GM18907 (cell line): ENCODE data around the gene BCAS2.

Experiments
- ATAC-seq: cut with Tn5 transposase; IDR thresholded peaks from one replicate; pipeline ENCODE4 v1.9.1; 2021; ENCODE audit warnings: mild to moderate bottlenecking, moderate library complexity; ENCODE audit not compliant: unreplicated experiment

BCAS2 gene

GRCh38 chr1:114559356-114559755, 22.1 kb downstream of the BCAS2 start:
- no peak for ATAC-seq

GRCh38 chr1:114558544-114558943, 22.9 kb downstream of the BCAS2 start:
- peak; percentile 63 for ATAC-seq

DNA sequence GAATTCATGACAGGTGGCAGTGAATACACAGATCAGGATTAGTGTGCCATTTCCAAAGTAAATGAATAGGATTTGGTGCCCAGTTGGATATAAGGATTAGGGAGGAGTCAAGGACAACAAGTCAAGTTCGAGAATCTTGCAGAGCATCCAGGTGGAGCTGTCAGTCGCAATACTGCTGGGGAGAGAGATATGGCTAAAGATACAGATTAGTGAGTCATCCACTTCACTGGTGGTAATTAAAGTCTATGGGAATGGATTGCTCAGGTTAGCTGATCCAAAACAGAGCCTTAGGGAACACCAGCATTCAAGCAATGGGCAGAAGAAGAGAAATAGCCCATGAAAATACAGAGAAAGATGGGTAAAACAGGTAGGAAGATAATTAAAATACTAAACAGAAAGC, 26.8 kb downstream of the BCAS2 start:
- no peak for ATAC-seq

DNA sequence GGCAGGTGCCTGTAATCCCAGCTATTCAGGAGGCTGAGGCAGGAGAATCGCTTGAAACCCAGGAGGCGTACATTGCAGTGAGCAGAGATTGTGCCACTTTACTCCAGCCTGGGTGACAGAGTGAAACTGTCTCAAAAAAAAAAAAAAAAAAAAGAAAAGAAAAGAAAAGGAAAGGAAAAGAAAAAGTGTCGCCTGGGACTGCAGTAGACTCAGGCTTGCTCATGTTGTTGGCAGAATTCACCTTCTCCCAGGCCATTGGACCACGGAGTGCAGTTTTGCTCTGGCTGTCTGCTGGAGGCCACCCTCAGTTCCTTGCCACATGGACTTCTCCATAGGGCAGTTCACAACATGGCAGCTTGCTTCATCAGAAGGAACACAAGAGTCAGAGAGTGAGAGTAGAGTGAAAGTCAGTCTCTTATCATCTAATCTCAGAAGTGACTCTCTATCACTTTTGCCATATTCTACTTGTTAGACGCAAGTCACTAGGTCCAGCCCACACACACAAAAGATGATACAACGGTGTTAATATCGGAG, 29.2 kb downstream of the BCAS2 start:
- ATAC-seq: no peak

DNA sequence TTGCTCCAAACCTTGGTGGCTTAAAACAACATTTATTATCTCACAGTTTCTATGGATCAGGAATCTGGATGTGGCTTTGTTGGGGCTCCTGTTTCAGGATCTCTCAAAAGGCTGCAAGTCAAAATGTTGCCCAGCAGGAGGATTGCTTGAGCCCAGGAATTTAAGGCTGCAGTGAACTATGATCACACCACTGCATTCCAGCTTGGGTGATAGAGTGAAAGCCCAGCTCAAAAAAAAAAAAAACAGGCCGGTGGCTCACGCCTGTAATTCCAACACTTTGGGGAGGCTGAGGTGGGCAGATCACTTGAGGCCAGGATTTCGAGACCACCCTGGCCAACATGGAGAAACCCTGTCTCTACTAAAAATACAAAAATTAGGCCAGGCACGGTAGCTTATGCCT, 30.0 kb downstream of the BCAS2 start:
- no peak for ATAC-seq

DNA sequence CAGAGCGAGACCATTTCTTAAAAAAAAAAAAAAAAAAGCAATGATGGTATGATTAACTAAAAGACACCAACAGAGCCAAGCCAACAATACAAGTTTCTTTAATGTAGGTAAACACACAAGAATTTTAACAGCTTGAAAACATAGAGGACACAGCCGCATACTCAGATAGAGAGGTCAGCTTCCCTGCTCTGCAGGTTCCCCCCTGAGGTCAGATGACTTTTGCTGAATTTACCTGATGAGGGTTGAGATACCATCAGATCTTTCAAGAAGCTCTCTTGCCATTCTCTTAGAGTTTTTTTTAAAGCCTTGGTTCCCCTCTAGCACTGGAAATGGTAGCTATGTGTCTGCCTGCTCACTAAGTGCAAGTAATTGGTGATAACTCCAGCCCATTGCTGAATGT, 31.1 kb downstream of the BCAS2 start:
- ATAC-seq: no peak

DNA sequence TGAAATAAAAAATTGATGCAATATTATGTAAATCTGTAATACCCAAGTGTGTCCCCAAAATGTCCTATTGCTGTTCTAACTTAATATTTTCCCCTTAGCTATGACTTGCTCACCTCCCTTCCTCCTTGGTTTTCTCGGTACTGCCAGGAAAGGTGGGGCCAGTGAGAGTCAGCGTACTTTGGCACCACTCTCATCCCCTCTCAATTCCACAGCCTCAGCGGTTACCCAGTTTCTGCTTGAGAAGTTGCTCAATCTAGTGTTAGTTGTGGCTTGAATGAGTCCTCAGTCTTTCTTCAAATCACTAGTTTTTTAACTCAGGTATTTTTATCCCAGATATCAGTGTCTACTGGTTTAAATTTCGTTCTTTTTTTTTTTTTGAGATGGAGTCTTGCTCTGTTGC, 32.3 kb downstream of the BCAS2 start:
- no peak for ATAC-seq

DNA sequence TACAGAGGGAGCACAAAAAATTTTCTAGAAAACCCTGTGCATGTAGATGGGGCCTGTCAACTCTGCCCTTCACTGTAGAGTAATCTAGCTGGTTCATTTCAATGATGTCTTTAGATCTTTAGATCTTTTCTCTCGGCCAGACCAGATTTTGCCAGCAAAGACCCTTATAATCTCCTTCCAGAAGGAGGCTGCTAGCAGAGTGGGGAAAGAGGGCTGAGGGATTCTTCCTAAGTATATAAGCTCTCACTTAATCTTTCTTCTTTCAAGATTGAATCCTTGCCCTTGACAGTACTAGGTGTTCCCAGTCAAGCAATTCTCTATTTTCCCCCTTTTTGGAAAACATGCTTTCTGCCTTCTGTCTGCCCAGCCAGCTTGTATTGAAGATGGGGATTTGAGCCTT, 34.3 kb downstream of the BCAS2 start:
- no peak for ATAC-seq

GRCh38 chr1:114545796-114546195, 35.6 kb downstream of the BCAS2 start:
- no peak for ATAC-seq

DNA sequence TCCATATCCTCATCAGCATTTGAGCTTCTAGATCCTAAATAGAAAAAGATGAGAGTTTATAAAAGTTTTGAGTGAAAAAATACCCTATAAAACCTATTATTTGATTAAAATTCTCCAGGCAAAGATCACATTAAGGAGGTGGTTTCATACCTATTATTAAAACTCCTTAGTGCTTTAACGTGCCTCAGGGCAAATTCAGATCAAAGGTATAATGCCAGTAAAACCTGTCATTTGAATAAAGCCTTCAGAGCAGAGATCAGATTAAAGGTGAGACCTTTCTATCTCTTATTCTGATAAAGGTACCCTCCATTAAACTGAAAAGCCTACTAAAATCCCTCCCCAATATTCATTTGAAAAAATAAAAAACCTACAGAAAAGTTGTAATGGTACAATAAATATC, 36.1 kb downstream of the BCAS2 start:
- no peak for ATAC-seq

DNA sequence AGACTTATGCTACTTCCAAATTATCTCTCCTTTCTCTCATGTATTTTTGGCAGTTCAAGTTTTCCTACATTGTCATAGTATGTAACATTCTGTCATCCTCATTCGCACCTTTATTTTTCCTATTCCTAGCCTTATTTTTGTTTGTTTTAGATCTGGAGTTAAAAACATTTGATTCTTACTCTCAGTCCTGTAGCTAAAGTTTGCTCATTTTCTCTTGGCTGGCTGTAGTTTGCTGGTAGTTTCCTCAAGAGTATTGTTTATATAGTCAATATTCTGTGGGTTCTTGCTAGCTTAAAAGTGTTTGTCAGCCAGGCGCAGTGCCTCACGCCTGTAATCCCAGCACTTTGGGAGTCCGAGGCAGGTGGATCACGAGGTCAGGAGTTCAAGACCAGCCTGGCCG, 40.6 kb downstream of the BCAS2 start:
- no peak for ATAC-seq

- no peak for ATAC-seq
Measured at GRCh38 chr1:114540272-114540671, 41.1 kb downstream of the BCAS2 start.

DNA sequence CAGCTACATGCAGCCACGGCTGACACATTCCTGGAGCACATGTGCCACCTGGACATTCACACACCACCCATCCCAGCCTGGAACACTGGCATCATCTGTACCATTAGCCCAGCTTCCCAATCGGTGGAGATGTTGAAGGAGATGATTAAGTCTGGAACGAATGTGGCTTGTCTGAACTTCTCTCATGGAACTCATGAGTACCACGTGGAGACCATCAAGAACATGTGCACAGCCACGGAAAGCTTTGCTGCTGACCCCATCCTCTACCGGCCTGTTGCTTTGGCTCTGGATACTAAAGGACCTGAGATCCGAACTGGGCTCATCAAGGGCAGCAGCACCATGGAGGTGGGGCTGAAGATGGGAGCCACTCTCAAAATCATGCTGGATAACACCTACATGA, 45.4 kb downstream of the BCAS2 start:
- no peak for ATAC-seq

DNA sequence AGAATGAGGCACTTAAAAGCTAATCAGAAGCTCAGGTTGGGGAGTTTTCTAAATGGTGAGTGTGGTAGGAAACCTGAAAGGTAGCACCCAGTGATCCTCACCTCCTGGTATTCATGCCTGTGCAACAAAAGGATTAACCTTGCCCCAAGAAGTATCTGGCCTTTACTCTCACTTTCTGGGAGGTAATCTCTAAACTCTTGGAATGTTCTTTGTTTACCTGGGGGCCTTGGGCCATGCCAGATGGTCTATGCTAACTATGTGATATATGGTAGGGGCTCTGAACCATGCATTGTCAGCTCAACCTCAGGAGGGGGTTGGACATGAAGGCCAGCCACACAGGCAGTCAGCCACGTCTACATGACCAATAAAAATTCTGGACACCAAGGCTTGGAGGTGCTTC, 46.0 kb downstream of the BCAS2 start:
- ATAC-seq: no peak

DNA sequence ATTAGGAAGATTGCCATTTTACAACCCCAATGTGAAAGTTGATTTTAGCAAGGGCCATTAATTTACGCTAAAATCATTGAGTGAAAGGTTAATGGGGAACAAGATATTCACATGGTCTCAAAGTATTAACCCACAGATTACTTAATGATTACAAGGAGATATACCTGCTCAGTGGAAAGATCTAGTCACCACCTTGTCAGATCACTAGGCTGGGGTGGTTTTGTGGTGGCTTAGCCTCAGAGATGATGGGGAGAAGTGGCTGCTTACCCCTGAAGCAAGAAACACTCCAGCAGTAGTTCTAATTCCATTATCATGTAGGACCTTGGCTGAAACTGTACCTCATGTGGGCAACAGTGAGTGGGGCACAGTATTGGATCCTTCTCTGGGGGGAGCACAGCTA, 50.3 kb downstream of the BCAS2 start:
- ATAC-seq: no peak

DNA sequence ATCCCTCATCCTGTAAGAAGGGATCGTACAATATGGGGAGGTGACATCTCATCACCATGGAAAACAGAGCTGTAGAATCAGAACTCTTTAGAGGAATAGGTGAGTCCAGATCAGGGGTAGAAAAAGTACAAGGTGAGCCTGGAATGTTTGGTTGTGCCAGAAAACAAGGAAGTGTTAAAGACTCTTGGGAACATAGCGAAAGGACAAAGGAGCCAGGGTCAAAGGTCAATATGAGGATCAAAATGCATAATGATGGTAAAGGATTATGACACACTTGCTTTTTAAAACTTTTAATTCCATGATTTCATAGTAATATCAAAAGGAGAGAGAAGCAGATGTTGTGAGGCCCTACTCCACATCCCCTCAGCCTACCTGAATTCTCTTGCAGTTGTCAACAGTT, 51.2 kb downstream of the BCAS2 start:
- ATAC-seq: no peak

- no peak for ATAC-seq
Measured at GRCh38 chr1:114524944-114525343, 56.5 kb downstream of the BCAS2 start.

- ATAC-seq: no peak
Measured at GRCh38 chr1:114522264-114522575, 59.2 kb downstream of the BCAS2 start.

GRCh38 chr1:114521396-114522263, 59.8 kb downstream of the BCAS2 start:
- no peak for ATAC-seq
